Panc1 (cell line): Measurements from ENCODE around the gene HCRT.

ENCODE experiments used
- CTCF ChIP-seq: fragments of 450-650 bp; IDR thresholded peaks from 2 replicates; pipeline ENCODE4 v1.5.1; 2017; ENCODE audit warnings: mild to moderate bottlenecking
- POLR2AphosphoS5 ChIP-seq: IDR thresholded peaks from 2 replicates; pipeline ENCODE4 v1.6.1; 2012; ENCODE audit warnings: mild to moderate bottlenecking, low read depth, low read length, moderate library complexity
- SIN3A ChIP-seq: IDR thresholded peaks from 2 replicates; pipeline ENCODE4 v1.6.1; 2012; ENCODE audit warnings: low read depth, mild to moderate bottlenecking, low read length, moderate library complexity, borderline replicate concordance; ENCODE audit not compliant: insufficient read depth

GRCh38 chr17:42153919-42154742 is 31.1 kb downstream of the HCRT start:
- TF ChIP-seq POLR2AphosphoS5 (no peak), CTCF (no peak), SIN3A (no peak)
